Activated CD8-positive, alpha-beta memory T cell treated with anti-CD3 and anti-CD28 coated beads, Interleukin-2, amount 50 U/mL, for 24 hours (primary cell): ENCODE results near the gene GPR158.

Experiments
- DNase-seq: peaks from one replicate; pipeline ENCODE4 v3.0.0-alpha.2; 2020; ENCODE audit errors: extremely low read depth

GPR158 gene

DNA sequence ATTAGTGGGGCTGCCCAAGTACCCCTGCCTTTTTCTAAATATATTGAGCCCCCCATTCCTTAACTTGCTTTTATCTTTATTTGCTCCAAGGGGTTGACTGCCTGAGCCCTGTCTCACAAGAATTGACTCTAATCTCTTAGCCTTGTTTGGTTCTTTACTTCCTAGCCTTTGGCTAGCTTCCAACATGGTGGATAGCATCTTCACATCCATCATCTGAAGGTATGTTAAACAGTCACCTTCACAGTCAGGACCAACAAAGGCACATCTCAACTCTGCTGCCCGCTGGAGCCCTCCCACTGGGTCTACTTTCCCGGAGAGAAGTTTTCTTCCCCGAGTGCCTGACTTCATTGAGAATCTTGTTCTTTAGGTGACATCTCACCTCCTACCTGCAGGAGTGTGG, 329.5 kb downstream of the GPR158 start:
- no peak for DNase-seq

DNA sequence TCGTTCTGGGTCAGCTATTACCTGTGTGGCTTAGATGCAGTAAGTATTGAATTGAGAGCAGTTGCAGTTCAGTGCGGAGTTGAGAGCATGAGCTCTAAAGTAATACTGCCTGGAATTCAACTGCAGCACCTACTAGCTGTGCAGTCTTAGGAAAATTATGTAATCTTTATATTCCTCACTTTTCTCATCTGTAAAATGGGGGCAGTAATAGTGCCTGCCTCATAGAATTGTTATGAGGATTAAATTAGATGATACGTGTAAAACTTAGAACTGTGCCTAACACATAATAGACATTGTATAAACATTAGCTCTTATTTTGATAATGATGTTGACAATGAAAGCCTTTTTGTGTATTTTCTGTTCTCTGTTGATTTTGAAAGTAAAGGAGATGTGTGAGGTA, 330.0 kb downstream of the GPR158 start:
- no peak for DNase-seq

DNA sequence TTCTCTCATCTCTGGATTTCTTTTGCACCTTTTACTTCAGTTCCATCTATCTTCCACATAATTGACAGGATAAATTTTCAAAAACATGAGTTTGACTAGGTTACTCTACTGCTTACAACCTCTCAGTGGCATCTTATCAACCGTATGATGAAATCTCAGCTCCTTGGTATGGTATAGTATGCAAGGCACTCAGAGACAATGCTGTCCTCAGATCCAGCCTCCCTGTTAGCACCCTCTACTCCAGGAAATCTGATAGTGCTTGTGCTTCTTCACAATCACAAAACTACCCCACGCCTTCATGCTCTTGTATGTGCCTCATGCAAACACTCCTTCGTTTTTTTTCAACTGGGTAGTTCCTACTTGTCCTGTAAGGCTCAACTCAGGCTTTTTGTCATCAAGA, 330.7 kb downstream of the GPR158 start:
- DNase-seq: no peak

DNA sequence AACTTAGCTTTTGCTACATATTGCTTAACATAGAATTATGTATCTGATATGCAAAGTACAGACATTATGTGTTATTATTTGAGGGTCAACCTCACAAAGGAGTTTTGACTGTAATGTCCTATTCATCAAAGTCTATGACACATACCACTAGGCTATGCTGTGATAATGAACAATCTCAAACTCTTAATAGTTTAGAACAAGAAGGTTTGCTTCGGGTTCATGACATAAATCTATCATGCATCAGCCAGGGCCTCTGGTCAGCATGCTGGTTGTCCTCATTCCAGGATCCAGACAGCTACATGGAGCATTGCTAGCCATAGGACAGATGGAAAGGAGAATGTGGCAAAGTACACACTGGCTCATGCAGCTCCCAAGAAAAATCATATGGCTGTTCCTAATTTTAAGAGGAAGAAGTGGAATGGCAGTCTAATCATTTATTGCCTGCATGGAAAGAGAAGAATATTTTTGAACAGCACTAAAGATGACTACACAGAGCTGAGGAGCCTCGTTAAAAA, 332.1 kb downstream of the GPR158 start:
- DNase-seq: no peak

DNA sequence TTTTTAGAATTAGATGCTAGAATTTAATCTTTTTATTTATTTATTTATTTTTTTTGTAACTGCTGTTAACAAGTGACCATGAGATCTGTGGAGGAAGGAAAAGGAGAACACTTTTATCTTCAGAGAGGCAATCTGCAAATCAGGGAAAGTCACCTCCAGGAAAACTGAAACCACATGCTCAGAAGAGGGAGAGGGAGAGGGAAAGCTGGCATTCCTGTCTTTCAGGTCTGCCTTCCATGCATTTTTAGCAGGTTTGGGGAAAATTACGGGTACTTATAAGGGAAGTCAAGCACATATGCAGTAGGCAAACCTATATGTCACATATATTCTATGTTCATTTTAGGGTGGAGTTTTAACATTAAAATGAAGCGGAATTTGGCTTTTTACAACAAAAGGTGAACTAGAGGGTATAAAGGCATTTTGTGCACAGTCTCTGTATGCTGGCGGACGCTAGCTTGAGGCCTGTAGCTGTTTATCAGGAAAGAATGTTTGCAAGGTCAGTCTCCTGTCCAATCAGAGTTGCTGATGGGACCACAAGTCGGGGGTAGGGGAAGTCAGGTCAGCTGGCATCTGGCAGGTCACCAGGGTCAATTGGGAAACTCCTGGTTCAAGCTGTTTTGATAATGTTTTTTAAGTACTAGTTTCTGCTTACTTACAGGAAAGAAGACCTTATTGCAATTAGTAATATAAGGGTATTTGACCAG, 333.5 kb downstream of the GPR158 start:
- DNase-seq: no peak

DNA sequence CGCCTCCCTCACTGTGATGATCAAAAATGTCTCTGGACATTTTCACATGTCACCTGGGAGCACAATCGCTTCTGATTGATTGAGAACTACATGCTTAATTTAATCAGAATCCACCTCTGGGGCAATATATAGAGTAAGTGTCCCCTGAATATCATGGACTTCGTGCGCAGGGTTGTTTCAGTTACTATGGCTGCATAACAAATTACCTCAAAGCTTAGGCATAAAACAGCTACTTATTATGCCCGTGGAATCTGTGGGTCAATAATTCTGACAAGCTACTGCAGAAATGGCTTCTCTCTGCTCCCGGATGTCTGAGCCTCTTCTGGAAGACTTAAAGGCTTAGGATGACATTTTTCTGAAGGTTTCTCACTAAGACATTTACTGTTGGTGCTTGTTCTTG, 334.4 kb downstream of the GPR158 start:
- no peak for DNase-seq

DNA sequence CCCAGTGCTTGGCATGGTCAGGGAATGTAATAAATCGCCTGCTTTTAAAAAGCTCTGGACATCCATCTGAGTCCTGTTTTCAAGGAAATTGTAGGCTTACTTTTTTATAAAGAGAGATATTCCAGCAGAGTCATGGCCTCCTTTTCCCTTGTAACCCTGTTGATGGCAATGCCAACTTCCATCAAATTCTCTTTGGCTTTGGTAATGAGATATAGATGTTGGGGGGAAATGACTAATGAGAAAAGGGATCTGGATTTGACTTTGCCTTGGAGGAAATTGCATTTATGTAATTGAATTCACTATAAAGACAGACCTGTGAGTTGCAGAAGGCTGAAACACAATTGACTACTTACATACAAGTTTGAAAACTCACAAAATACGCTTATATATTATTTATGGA, 347.5 kb downstream of the GPR158 start:
- DNase-seq: no peak

DNA sequence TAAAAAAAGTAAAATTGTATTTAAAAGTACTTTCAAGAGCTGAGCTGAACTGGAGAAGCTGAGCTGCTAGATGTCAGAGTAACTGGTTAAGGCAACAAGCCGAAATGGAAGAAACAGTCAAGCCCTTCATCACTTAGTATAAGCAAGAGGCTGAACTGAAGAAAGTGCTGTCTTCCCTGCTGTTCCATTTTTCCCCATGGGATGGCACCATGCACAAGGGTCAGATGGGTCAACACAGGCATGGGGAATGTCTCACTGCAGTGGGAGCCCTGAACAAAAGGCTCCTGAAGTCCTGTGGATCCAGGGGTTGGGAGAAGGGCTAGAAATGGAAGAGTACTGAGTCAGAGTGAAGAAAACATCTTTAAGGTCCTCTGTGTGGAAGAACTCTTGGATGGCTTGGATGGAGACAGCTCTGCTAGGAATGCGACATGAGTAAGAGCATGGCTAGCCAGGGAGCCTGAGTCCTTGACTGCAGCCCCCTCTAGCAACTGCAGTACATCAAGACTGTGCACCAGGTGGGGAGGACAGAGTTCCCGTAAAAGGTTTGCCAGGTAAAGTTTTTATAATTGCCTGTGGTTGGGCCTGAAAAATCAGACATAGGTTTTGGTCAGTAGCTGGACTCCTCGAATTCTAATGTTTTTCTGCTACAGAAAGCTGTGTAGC, 348.3 kb downstream of the GPR158 start:
- DNase-seq: no peak

DNA sequence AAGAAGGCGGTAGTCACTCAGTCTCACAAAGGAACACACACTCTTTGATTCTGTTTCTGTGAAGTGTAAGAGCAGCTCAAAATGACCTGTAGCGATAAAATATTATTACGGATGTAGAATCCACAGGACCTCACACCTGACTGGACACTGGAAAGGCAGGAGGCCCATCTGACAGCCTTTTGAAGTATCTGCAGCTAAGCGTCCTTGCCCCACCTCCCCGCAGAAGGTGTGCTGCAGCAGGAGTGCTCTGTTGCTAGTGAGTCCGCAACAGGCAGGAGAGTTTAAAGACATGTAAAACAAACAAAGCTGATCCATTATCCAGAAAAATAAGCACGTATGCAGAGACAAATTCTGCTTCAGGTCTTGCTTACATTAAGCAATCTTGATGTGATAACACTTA, 355.5 kb downstream of the GPR158 start:
- DNase-seq: no peak

DNA sequence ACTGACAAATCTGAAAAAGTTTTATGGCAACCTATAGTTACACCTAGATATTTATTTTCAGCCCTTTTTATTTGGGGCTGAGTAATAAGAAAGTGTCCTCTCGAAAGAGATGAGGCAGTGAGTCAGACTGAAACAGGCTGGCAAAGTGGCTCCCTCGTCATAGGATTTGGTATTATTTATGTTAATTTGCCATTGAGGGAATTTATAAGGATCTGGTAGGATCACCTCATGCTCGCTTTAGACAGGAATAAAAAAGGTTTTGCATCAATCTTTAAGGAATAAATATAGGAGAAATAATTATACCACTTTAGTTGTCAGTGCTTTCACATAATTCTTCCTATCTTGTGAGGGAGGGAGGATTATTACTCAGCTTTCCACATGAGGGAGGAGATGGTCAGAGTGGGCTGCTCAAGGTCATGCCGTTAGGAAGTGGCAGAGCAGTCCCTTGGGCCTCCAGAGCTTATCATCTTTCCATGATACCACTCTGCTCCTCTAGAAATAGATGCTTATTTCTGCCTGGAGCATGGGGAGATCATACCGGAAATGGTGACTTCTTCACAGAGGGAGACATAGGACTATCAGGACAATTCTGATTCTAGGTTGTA, 356.8 kb downstream of the GPR158 start:
- DNase-seq: no peak

DNA sequence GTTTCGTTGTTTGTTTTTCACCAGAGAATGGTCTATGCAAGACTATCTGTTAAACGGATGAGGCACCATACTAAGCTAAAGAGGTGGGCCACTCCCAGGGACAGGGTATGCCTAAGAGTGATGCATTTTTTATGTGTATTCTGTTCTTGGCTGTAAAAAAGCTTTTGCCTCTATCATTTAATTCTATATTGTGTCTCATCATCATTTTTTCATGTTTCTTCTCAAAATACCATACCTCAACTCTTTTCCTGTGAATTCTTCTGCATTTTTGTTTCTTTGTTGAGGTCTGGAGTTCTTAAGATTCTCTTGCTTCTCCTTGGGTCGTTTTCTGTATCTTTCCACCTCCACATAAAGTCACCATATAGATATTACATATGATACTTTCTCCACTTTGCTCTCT, 357.4 kb downstream of the GPR158 start:
- DNase-seq: no peak

DNA sequence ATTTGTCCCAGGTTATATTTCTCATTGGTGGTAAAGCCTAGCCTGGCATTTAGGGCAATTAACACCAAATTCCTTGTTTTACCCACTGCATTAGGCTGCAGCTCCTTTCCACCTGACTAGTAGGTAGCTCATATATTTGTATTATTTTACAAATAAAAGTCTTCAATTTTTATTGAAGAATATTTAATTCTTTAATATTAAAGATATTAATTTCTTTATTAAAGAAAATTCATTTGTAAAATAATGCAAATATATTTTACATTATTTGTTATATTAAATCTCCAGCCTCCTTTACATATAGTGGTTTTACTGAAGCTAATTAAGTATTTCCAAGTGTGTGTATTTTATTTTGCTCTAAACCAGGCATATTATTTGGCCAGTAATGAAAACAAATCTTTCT, 361.2 kb downstream of the GPR158 start:
- DNase-seq: no peak

DNA sequence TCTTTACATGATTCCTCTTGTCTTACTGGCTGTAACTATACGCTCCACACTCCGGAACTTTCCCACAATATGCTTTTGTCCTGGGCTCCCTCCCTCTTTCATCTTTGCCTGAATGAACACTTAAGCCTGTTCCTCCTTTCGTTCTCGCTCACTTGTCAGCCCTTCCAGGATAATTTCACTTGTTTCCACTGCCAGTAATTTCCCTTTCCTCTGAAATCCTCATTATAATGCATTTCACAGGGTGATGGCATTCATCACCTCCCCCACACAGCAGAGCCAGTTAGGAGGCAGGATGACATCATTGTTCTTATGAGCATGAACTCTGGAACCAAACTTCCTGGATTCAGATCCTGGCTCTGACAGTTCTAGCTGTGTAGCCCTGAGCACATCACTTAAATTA, 372.6 kb downstream of the GPR158 start:
- no peak for DNase-seq

DNA sequence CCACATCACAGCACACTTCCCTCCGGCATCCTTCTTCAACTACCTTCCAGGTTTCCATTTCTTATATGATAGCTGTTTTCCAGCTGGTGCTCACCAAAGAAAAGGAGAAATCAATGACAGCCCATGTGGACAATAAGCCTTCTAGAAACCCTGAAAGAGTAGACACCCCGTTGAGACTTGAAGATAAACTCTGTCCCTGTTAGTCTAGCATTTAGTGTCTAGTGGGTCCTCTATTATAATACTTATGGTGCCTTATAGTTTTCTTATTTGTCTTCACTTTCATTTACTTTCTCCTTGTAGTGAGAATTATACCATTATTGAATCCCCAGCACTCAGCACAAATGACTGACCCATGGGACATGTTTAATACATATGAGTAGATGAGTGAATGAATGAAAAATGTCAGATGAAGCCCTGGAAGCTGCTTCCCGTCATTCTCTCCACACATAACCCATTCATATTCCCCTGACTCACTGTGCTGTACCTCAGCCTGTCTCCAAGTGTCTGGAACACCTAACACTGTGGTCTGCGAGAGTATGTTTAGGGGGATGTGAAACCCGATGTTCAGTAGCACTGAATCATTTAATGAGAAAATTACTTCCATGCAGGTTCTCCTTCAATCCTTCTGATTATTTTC, 377.6 kb downstream of the GPR158 start:
- DNase-seq: no peak

DNA sequence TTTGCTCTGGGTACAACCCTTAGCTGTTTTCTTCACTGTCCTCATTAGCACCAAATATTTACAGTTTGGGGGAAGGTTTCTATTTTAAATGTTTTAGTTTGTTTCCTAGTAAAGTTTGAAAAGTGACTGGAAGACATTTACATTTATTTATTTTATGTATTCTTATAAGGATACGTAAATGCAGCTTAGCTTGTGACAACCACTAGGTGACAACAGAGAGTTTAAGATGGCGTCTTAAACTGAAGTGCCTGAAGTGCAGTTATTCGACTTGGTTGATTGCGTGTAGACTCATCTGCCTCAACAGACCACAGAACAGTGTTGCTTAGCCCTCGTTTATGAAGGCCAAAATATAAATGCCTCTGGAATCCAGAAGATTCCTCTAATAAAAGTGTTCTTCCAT, 381.1 kb downstream of the GPR158 start:
- DNase-seq: no peak

DNA sequence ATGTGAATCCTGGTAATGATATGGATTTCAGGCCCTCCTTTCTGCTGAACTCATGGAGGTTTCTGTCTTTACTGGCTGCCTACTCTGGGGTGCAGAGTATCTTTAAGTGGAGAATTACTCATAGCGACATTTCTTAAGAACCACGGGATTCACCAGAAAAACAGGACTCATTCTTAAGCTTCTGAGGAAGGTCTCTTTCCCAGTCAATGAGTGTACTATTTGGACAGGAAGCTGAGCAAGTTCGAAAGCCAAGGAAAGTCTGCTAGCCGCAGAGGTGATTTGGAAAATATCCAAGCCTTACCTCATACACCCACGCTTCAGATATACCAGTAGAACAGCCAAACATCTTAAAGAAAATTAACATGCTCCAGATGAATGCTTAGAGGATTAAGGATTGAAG, 381.7 kb downstream of the GPR158 start:
- no peak for DNase-seq

DNA sequence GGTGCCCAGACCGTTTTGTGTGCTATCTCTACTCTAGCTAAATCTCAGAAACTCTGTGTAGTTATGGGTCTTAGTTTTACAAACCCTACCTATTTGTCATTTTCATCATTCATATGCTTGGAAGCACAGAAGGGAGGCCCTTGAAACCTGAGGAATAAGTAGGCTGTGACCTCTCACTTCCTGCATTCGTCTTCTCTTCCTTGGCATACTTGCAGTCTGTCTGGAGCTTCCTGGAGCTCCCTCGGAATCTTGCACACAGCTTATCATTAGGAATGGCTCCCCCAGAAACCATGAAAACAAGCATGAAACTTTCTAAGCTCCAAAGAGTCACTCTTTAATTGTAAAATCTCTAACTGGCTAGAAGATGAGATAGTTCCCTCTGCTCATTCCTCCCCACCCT, 382.3 kb downstream of the GPR158 start:
- no peak for DNase-seq

DNA sequence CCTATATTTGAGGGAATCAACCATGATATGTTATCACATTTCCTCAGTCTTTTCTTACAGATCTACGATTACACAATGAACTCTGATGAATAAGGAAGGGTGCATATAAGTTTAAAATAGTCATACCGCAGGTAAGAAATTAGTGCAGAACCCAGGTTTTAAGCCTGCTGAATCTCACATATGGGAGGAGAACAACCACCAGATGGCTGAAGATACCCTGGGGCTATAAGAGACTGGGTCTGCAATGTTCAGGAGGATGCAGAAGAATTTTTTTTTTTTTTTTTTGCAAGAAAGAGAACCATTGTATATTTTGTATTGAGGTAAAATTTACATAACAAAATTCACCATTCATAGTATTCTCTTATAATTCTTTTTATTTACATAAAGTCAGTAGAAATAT, 387.0 kb downstream of the GPR158 start:
- no peak for DNase-seq

DNA sequence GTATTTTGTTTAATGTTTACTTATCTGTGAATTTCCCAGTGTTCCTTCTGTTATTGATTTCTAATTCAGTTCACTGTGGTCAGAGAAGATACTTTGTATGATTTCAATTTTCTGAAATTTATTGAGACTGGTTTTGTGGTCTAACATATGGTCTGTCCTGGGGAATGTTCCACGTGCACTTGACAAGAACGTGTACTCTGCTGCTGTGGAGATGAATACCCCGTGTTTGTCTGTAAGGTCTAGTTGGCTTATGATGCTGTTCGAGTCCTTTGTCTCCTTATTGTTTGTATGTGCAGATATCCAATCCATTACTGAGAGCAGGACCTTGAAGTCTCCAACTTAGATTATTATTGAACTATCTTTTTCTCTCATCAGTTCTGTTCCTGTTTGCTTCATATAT, 387.7 kb downstream of the GPR158 start:
- DNase-seq: no peak

DNA sequence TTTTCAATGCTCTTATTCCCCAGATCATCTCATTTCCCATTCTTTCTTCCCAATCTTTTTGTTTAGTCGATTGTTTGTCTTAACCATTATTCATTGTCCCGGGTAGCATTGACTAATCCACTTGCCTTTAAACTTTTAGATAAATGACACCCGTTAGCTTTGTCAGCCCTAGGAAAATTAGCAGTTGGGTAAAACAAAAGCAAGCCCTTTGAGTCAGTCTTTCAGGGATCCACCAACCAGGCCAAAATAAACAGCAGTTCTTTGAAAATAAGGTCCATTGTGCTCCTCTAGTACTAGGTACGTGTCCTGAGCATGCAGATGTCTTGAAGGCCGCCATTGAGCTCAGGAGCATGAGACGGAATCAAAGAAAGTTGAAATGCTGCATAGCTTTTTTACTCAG, 389.6 kb downstream of the GPR158 start:
- no peak for DNase-seq

DNA sequence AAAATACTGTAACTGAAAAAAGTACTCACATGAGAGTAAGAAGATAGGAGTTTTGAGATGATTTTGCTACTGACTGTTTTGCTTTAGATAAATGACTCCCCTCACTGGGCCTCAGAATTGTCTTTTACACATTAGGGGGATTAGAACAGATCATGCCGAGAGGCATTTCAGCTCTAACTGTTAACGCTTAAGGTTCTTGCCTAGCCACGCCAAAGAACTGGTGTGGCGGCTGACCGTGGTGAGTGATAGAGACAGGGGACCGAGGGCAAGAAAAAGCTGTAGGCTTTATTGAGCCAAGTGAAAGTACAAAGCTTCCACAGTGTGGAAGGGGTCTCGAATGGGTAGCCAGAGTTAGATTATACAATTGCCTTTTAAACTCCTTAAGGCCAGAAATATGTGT, 390.8 kb downstream of the GPR158 start:
- no peak for DNase-seq

DNA sequence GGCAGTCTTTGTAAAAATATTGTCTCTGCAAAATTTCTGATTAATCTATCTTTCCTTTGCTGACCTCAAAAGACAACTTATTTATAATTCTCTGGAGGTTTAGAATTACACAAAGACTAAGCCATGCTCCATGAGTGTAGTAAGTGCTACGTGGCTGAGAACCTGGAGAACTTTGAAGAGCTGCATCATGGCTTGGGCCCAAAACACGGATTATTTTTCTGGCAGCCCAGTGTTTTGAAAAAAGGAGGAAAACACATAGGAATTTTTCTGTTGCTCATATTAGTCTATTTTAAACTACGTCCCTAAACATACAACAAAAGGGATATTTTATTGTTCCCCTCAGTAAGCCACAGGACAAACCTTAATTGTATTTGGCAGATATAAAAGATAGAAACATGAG, 398.5 kb downstream of the GPR158 start:
- no peak for DNase-seq

DNA sequence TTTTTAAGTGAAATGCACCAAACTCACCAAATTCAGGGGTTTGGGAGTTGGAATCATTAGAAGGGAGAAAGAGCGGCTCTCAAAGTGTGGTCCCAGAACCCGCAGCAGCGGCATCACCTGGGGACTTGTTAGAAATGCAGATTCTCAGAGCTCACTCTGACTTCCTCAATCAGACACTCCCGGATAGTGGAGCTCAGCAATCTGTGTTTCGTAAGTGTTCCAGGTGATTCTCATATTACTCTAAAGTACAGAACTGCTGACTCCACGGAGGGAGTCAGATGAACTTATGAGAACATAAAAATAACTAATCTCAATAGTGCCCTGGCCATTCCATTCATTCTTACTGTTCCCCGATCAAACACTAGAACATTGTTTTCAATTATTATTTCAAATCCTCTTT, 400.5 kb downstream of the GPR158 start:
- no peak for DNase-seq
